ENCODE data around the gene NLGN2.
A peak's percentile ranks its signal among the peaks of the same experiment; 100 is the strongest.

NLGN2 gene

DNA sequence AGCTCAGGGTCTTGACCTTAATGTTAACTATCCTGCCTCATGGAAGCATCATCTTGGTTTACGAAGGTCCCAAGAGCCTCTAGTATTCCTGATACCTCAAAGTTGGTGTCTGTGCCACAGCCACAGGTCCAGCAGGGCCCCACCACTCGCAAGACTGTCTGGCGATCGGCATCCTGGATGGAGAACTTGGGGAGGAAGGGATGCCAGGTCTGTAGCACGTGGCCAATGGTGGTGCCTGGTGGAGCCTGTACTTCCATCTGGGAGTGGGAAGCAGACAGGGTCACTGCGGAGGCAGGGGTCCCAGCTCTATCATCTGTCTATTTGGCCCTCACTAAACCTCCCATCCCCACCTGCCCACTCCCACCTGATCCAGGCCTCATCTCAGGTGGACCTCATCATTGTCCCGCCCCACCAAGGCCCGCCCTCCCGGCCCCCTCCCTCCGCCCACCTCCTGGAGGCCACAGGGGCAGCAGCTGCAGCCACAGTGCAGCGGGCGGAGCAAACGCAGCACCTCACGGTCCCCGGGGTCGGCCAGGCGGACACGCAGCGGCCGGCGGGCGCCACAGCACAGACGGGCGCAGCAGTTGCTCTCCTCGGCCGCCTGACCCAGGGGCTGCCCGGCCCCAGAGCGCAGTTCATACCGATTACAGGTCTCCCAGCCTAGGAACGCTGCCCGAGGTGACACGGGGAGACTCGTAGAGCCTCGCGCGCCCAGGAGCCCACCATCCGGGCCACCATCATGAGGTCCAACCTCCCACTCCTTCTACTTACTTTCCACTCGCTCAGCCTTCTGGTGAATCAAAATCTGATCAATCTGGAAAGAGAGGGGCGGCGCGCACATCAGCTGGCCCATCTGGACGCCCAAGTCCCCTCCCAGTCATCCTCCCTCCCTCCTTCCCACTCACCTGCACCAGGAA lies 14.7 kb upstream of the NLGN2 start:
- no peak for DNase-seq

DNA sequence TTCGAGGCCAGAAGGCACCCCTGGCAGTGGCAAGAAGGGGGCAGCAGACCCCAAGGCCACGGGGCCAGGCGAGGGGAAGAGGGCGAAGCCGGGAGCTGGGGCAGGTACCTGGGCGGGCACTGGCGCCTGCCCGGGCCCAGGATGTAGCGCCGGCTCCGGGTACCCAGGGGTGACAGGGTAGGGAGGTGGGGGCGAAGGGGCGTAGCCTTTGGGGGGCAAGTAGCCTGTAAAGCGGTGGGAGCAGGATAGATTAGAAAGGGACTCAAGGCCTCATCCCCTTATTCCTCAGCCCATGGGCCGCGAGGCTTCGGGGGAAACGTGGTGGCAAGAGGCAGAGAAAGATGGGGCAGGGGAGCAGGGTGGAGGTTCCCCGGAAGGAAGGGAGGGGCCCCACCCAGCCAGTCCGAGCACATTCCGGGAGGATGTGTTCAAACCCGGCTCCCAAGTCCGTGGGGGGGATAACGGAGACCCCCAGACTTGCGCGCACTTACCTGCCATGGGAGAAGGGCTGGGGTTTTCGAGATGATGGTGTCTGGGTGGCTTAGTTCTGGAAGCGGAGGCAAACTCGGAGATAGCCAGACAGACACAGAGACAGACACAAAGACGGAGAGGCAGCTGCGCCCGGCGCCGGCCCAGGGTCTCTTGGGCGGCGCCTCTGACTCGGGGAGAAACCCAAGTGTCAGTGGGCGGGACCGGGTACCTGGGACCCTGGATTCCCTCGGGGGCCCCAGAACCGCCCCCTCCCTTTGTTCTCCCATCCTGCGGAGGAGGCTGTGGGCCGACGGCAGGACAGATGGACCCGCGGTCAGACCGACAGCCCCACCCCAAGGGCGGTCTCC lies 13.8 kb upstream of the NLGN2 start:
- DNase-seq = no peak

DNA sequence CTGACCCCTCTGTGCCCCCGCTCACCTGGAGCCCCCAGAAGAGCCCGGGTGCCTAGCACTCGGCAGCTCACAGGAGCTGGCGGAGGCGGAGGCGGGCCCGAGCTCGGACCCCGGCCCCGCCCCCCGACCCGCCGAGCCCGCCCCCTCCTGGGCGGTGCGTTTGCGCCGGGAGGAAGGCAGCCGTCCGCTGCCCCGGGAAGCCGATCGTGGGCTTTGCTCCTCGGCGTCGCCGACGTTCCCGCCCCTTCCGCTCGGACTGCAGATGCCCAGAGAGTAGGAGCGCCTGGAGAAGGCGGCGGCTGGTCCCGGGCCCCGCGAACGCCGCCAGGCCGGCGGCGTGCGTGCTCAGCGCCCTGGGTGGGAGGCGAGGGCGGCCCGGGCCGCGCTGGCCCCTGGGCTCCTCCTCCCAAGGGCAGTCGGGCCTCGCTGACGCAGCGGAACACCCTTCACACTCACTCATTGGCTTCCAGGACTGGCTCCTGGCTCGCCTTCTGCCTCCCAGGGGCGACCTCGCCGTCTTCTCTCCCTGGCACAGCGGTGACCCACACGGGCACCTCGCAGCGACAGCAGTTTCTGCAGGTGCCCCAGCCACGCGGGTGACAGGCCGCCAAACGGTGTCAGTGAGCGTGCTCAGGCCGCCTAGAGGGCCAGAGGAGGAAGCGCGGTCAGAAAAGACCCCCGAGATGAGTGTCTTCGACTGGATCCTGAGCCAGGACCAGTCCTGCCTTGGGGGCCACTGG lies 13.0 kb upstream of the NLGN2 start, which contains the start of gene PLSCR3:
PLSCR3 (minus strand) TSS at position 74 of the 740 bp plus-strand sequence. CDS start 415 bp downstream, outside the sequence.
- DNase-seq = peak; percentile 76

DNA sequence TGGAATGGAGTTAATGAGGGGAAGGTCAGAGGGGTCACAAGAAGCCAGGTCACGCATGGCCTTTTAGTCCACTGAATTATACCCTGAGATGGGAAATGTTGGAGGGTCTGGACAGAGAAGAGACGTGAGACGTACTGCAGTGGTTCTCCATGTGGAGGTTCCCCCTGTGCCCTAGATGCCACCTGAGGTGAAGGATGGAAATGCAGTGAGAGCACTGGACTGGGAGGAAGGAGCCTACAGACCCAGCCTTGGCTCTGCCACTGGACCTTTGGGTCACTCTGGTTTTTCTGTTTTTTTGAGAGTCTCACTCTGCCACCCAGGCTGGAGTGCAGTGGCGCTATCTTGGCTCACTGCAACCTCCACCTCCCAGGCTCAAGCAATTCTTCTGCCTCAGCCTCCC lies 11.5 kb upstream of the NLGN2 start:
- no peak for DNase-seq

DNA sequence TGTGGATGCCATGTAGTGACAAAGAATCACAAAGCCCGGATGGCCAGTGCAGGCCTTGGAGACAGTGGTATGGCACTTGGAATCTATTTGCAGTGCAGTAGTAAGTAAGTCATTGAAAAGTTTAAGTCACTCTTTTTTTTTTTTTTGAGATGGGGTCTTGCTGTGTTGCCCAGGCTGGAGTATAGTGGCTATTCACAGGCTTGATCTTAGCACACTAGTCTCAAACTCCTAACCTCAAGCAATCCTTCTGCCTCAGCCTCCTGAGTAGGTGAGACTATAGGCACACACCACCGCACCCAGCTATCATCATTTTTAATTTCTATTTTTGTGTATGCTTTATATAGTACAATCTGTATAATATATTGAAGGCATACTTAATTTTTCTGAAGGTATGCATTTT lies 9.0 kb upstream of the NLGN2 start:
- no peak for DNase-seq

DNA sequence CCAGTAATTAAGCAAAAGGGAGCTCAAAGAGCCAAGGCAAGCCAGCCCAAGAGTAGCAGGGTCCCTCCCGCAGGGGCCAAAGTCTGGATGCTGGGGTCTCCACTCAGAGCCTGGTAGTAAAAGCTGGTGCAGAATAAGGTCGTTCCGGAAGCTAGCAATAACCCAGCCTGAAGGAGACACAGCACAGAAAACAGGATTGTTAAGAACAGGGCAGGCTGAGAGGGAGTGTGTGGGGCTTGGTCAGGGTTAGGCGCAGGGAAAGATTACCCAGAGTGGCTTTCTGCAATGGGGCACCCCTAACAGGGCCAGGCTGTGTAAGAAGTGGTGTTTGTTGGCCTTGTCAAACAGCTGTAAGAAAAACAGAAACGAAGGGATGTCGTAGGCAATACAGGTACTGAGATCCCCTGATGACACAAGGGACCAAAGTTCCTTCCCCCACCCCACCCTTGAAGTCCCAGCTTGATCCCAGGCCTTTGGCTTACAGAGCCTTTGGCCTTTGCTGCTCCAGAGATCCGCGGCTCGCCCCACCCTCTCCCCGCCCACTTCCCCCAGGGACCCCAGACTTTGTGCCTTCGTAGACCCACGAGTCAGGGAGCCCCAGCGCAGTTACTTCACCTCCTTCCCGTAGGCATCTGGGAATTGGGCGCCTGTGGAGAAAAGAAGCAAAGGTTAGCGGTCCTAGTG lies 4.5 kb upstream of the NLGN2 start:
- DNase-seq = no peak

DNA sequence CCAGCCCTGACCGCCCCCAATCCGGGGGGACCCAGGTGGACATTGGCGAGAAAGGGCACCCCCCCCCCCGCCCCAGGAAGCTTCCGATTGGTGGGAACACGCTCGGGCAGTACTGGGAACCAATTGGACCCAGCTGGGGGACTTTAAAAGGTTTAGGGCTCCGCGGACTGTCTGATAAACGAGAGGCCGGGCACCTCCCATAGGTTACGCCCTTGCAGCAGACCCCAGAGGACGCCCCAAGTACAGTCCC lies 4.0 kb upstream of the NLGN2 start:
- DNase-seq = peak; percentile 63

DNA sequence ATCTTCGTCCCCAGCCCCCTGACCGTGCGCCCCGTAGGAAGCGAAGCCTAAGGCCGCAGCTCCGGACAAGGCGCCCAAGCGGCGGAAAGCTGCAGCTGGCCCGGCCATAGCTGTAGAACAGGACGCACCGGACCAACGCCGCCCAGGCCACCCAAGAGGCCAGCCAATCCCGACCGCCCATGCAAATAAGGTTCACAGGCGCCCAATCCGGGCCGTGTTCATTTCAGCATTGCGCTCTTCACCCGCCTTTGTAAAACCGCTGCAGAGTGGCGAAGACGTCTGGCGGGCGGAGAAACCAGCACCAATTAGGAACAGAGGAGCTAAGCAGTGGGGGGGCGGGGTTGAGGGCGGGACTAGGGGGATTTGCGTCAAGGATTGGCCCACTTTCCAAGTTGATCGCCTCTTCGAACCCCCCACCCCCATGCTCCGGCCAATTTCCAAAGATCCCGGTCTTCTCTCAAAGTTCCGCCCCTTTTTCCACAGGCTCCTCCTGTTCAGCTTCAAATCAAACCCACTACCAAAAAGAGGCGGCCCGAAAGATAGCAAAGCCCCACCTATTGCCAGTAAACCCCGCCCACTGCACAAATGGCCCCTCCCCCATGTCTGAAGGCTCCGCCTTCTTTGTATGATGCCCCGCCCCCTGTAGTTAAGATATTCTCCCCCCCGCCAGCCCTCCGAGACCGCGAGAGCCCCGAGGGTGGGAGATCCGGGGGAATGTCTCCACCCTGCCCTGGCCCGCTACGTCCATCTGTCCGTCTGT lies 3.5 kb upstream of the NLGN2 start, which contains the start of gene TMEM256:
TMEM256 (minus strand) TSS at position 121 of the 760 bp plus-strand sequence; CDS start at position 108, 13 bp downstream.
- peak; percentile 99 for DNase-seq

DNA sequence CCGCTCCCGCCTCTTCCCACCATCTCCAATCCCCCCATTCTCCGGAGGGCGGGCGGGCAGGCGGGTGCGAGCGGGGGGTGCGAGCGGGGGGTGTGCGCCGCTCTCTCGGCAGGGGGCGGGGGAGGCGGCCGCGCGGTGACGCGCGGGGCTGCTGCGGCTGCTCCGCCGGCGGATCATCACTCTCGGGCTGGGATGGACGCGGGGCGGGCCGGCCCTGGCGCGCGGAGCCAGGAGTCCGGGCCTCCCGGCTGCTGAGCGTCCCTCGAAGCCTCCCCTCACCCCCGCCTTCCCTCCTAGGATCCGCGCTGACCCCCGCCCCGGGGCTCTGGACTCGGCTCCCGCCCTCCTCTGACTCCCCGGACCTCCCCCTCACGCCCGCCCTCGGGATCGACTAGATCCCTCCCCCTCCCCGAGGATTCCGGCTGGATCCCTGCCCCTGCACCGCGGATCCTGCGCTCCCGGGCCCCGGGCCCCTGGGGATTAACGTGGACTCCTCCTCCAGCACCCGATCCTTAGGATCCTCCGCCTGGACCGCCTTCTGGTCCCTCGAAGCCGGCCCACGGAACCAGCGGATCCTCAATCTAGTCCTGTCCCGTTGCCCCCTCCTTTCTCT lies 2.8 kb upstream of the NLGN2 start:
- DNase-seq = peak; percentile 32

DNA sequence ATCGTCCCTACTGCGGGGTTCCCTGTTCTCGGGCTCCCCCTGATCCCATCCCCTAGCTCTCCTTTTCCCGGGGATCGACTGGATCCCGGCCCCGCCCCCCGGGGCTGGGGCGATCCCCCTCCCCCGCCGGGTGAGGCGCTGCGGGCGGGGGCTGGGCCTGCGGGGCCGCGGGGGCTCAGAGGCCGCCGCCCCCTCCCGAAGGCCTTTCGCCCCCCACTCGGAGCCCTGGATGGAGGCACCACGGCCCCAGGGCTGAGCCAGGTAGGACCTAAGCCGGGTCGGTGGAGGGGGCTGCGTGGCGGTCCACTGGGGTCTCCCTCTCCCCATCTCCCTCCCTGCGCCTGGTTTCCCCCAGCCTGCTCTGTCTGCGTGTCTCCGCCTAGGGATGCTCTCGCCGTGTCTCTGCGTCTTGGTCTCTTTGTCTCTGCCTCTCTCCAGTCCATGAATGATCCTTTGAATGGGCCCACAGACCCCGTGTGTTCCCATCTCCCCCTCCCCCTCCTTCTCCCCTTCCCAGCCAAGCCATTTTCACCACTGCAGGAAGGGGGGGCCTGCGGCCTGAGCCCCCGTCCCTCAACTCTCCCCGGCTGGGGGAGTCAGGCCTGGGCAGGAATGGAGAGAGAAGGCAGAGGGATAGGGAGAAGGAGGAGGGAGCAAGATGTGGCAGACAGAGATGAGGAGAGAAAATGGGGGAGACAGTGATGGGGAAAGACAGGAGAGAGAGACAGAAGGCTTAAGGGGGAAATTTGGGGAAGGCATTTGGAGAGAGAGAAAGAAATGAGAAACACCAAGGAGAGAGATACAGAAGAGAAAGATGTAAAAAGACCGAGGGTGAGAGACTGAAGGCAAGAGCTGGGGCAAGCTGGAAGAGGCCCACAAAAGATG lies 2.1 kb upstream of the NLGN2 start:
- no peak for DNase-seq

DNA sequence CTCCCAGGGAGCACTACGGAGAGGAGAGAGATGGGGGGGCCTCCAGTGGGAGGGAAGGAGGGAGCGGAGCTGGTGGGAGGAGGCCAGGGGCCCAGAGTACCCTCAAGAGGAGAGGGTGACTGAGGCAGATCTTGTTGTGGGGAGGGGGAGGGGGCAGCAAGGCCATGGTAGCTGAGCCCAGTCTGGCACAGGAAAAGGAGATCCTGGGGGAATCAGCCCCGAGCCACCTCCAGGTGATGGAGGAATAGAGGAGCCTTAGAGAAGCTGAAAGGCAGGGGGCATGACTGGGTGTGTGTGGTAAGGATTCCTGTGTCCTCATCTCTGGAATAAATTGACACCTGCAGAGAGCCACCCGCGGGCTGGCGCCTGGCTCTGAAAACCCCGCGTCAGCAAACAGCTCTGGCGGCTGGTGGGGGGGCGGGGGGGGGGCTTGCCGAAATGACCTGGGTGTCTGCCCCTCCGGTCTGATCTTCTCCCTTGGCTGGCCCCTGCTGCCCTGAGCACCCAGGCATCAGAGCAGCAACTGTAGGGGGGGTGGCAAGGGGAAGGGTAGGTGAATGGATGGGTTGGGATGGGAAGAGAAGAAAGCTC lies 1.3 kb upstream of the NLGN2 start:
- no peak for DNase-seq

DNA sequence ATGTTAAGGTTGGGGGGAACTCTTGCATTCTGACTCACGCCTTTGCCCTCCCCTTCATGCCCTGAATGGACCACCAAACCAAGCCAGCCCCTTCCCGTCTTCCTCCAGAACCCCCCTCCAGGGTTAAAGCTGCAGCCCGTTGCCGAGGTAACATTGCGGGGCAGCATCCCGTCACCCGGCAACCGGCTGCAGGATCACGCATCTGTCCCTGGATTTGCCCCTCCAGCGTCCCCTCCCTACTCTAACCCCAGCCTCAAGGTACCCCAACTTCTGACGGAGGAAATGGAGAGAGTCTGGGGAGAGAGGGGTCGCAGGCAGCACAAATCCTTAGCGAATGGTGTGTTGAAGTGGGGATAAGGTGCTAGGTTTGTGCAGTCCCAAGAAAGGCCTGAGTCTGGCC lies 563 bp upstream of the NLGN2 start:
- no peak for DNase-seq

DNA sequence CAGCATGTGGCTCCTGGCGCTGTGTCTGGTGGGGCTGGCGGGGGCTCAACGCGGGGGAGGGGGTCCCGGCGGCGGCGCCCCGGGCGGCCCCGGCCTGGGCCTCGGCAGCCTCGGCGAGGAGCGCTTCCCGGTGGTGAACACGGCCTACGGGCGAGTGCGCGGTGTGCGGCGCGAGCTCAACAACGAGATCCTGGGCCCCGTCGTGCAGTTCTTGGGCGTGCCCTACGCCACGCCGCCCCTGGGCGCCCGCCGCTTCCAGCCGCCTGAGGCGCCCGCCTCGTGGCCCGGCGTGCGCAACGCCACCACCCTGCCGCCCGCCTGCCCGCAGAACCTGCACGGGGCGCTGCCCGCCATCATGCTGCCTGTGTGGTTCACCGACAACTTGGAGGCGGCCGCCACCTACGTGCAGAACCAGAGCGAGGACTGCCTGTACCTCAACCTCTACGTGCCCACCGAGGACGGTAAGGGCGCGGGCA lies 645 bp downstream of the NLGN2 start:
- no peak for DNase-seq

DNA sequence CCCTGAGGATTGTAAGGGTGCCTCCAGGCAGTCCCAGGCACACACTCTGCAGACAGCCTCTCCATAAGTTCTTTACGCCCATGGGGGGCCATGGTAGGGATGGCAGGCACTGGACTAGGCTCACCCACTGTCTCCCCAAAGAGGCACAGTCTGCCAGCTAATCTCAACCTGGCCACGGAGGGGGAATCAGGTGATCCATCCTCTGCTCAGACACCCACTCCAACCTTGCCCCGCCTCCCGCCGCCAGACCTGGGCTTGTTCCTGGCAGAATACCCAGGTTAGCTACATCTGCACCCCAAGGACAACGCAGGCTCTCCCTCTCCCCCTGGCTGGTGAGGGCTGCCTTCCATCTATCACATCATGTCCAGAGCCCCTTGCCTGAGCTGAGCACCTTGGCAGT lies 1.2 kb downstream of the NLGN2 start:
- no peak for DNase-seq

DNA sequence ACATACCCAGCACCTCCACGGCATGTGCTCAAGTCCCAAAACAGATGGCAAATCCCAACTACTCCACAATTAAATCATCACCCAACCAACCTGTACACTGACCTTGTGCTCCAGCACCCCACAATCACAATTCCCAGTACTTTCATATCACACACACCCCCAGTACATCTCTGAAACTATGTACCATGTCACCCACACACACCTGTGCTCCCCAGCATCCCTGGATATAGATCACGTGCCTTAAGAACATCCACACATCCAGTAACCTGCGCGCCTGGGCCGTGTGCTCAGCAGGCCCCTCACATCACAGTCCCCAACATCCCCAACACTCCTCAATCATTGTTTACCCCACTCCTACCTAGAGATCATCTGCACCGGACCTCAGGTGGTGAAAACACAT lies 2.1 kb downstream of the NLGN2 start:
- no peak for DNase-seq

DNA sequence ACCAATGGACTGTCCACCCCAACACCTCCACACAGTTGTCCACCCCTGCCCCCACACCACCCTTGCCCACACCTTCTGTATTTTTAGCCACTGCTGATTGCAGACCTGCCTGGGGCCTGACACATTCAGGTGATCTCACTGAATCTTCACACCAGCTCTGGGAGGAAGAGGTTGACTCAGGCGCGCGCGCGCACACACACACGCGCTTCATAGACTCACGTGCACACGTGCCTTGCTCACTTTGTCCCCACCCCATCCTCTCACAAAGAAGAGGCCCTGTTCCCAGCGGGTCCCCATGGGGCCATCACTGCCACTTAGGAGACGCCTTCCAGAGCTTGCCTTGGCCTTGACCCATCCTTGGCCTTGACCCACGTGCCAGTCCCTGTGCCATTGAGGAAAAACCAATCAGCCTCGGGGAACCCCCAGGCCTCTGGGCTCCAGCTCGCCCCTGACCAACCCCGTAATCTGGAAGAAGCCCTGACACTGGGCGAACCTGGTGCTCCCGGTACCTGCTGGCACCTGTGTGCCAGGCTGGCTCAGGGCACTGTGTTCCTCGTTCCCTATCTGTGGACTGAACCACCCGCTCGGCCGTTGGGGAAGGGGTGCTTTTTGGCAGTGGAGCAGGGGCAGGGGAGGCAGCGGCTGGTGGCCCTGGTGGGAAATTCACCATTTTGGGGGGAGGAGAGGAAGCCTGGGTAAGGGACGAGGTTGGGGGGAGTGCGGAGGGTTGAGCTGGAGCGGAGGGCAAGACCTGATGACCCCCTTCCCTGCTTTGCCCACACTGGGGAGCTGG lies 3.2 kb downstream of the NLGN2 start:
- no peak for DNase-seq

DNA sequence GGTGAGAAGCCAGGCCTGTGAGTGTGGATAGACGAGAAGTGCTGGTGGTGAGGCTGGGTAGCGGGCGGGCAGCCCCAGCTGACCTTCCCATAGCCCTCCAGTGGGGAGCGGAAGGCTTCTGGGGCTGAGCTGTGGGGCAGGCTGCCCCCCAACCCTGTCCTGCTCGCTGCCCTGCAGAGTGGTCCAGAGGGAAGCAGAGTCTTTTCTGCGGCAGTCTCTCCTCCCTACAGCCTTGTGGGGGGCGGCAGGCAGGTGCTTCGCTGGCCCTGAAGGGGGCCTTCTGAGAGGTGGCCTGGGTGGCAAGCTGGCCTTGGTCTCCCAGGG lies 3.7 kb downstream of the NLGN2 start:
- DNase-seq = no peak

DNA sequence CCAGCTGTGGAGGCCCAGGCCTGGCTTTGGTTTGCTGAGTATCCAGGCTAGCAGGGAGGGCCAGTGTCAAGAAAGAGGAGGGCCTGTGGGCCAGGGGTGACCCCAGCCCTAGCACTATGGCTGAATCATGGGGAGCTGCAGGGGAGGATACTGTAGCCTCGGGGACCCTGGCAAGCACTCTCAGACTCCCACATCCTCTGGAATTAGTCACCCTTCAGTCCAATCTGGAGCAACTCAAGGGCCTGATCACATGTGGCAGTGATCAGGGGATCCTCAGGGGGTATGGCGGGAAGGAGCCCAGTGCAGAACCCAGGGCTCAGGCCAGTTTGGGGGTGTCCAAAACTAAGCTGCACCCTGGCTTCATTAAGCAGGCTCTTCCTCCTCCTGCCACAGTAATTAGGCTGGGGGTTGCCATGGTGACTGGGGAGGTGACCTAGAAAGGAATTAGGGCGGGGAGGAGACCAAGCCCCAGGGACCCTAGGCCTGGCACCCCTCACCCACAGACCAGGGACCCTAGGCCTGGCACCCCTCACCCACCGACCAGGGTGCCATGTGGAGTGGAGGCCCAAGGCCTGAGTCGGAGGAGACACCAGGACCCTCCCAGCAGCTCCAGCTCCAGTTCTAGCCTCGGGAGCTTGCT lies 5.8 kb downstream of the NLGN2 start:
- peak; percentile 66 for DNase-seq

DNA sequence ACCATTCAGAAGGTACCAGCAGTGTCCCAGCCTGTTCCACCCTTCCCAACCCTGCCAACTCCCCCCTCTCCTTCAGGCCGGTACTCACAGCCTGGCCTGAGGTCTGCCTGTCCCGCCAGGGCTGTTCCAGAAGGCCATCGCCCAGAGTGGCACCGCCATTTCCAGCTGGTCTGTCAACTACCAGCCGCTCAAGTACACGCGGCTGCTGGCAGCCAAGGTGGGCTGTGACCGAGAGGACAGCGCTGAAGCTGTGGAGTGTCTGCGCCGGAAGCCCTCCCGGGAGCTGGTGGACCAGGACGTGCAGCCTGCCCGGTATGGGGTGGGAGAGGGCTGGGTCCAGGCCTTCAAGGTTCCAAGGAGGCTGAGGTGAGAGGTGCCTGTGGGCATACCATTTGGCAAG lies 7.2 kb downstream of the NLGN2 start:
- DNase-seq = no peak
